Measurements from ENCODE around the gene ZC3H12C. TPM values are rescaled to one million over a fixed set of nuclear protein-coding genes. Genes with fewer than 3 reads are reported as not detected.
A peak's percentile ranks its signal among the peaks of the same experiment; 100 is the strongest.

Gene ZC3H12C
- total and polyA plus RNA-seq, 2 of the 4 experiments (the other 2 are of a cell fraction), result 4.2 to 15.8 TPM

- H3K79me1 ChIP-seq (ENCODE audit: low read depth in 1 of 2, low read length in 2 of 2), result no peaks in the 10 kb centered on the region
- H3K4ac ChIP-seq (ENCODE audit: low read depth, low read length), result no peak overlapping the region
- H4K91ac ChIP-seq (ENCODE audit: insufficient read depth, low read depth, low read length), result no peak overlapping the region
- no peaks in the 10 kb centered on the region for H3K27me3 ChIP-seq (ENCODE audit: control insufficient read depth, insufficient read depth, low read length)
- H3K9me3 ChIP-seq (ENCODE audit: control insufficient read depth, insufficient read depth, low read length), result no peaks in the 10 kb centered on the region
- H3K9me1 ChIP-seq (ENCODE audit: insufficient read depth, low read length), result peaks cover 4% of the 10 kb centered on the region; the same call in 1 of the 2 replicates
- H3K36me3 ChIP-seq (ENCODE audit: control insufficient read depth, insufficient read depth, low read length), result no peaks in the 10 kb centered on the region
- no peak overlapping the region for H2BK120ac ChIP-seq (ENCODE audit: low read depth, low read length)
- no peak overlapping the region for H4K5ac ChIP-seq (ENCODE audit: low read depth, low read length)
- BruUV-seq (replicated peaks), result no TSS peak
- no peak overlapping the region for H3K23ac ChIP-seq (ENCODE audit: low read depth, low read length)
- TF ChIP-seq MAFK (IDR thresholded peaks at IDR 0.05; ENCODE audit: low read depth, low read length) (no peak), RAD21 (IDR thresholded peaks at IDR 0.05; ENCODE audit: low read length) (no peak), FOS (IDR thresholded peaks at IDR 0.05; ENCODE audit: low read depth, low read length) (no peak), SMC3 (IDR thresholded peaks at IDR 0.05; ENCODE audit: low read depth, low read length) (no peak), MXI1 (IDR thresholded peaks at IDR 0.05; ENCODE audit: borderline replicate concordance, low read depth, low read length) (no peak), RCOR1 (IDR thresholded peaks at IDR 0.05; ENCODE audit: insufficient replicate concordance, low read length) (no peak), CHD1 (IDR thresholded peaks at IDR 0.05; ENCODE audit: low read depth, low read length) (no peak), CEBPB (IDR thresholded peaks at IDR 0.05; ENCODE audit: low read depth, low read length) (no peak), USF2 (IDR thresholded peaks at IDR 0.05; ENCODE audit: low read depth, low read length) (no peak), MAZ (IDR thresholded peaks at IDR 0.05; ENCODE audit: borderline replicate concordance, low read depth, low read length) (no peak), BHLHE40 (IDR thresholded peaks at IDR 0.05; ENCODE audit: low read depth, low read length) (no peak), RFX5 (IDR thresholded peaks at IDR 0.05; ENCODE audit: low read depth, low read length) (no peak), POLR2A (IDR thresholded peaks at IDR 0.05; ENCODE audit: low read depth, low read length) (no peak), NFE2L2 (IDR thresholded peaks at IDR 0.05; ENCODE audit: low read depth, low read length) (no peak)
- TF ChIP-seq, protein P1, sequence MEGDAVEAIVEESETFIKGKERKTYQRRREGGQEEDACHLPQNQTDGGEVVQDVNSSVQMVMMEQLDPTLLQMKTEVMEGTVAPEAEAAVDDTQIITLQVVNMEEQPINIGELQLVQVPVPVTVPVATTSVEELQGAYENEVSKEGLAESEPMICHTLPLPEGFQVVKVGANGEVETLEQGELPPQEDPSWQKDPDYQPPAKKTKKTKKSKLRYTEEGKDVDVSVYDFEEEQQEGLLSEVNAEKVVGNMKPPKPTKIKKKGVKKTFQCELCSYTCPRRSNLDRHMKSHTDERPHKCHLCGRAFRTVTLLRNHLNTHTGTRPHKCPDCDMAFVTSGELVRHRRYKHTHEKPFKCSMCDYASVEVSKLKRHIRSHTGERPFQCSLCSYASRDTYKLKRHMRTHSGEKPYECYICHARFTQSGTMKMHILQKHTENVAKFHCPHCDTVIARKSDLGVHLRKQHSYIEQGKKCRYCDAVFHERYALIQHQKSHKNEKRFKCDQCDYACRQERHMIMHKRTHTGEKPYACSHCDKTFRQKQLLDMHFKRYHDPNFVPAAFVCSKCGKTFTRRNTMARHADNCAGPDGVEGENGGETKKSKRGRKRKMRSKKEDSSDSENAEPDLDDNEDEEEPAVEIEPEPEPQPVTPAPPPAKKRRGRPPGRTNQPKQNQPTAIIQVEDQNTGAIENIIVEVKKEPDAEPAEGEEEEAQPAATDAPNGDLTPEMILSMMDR (conservative IDR thresholded peaks at IDR 0.05; ENCODE audit: low read depth, low read length), result no peak
- TF ChIP-seq, protein P2, sequence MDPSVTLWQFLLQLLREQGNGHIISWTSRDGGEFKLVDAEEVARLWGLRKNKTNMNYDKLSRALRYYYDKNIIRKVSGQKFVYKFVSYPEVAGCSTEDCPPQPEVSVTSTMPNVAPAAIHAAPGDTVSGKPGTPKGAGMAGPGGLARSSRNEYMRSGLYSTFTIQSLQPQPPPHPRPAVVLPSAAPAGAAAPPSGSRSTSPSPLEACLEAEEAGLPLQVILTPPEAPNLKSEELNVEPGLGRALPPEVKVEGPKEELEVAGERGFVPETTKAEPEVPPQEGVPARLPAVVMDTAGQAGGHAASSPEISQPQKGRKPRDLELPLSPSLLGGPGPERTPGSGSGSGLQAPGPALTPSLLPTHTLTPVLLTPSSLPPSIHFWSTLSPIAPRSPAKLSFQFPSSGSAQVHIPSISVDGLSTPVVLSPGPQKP (IDR thresholded peaks at IDR 0.05; ENCODE audit: borderline replicate concordance, low read depth, low read length), result no peak
- no peak overlapping the region for H2BK20ac ChIP-seq (ENCODE audit: low read depth, low read length)
- H3K14ac ChIP-seq (replicated peaks; ENCODE audit: low read depth, low read length), result peak overlapping the region; percentile 53; the same call in 1 of the 2 replicates
- WGBS, 2 experiments (ENCODE audit: extremely low coverage in 2 of 2, insufficient read length in 1 of 2), result 86% methylated on average over 2 of the region's 7 CpGs; no CpG with 5 or more reads in 1 of the 2 experiments
- H3K4me3 ChIP-seq (ENCODE audit: insufficient read depth, low read depth, low read length), result no peak overlapping the region
- H2BK5ac ChIP-seq (ENCODE audit: low read depth, low read length, poor library complexity, severe bottlenecking), result no peak overlapping the region
- no peak overlapping the region for H3K4me2 ChIP-seq (ENCODE audit: low read depth, low read length)
- ATAC-seq (ENCODE audit: low read depth), result no peak
- ChIA-PET POLR2A (ENCODE audit: unreplicated experiment) (no interaction called here), CTCF (no interaction called here)
- peak overlapping the region; percentile 54; the same call in 1 of the 2 replicates for H2AK5ac ChIP-seq (ENCODE audit: low read depth, low read length)
- no peak overlapping the region for H2BK15ac ChIP-seq (ENCODE audit: low read depth, low read length)
- peak overlapping the region; percentile 40 for H2AFZ ChIP-seq (replicated peaks; ENCODE audit: low read length, poor library complexity)
- H3K27ac ChIP-seq (ENCODE audit: insufficient read depth, low read length), result no peak overlapping the region
- peak overlapping the region; percentile 9 for H2AK9ac ChIP-seq (replicated peaks; ENCODE audit: low read depth, low read length, poor library complexity)
- no peak for DNase-seq
- dilution Hi-C loops (cut with HindIII; ENCODE audit: low sequenced_read_pairs, unreplicated experiment), result no loop called here
- peaks cover 5% of the 10 kb centered on the region for H3K4me1 ChIP-seq (ENCODE audit: control insufficient read depth, insufficient read depth, low read length)
- in situ Hi-C loops (cut with MboI; ENCODE audit: low sequenced_read_pairs), result loop anchor here (25.0 kb wide), 1 partner anchor 222 kb away; no protein-coding TSS in a partner anchor
- no peak overlapping the region for H3K56ac ChIP-seq (ENCODE audit: extremely low read depth, insufficient read depth, low read length)
- no peak overlapping the region for H3K18ac ChIP-seq (ENCODE audit: low read depth, low read length)
- H3K9ac ChIP-seq (ENCODE audit: low read depth, low read length), result no peak overlapping the region
- intact Hi-C loops (cut with micrococcal nuclease), result no loop called here
- no peak overlapping the region for H4K8ac ChIP-seq (ENCODE audit: low read depth in 2 of 2, low read length in 2 of 2)
- no peaks in the 10 kb centered on the region for H4K20me1 ChIP-seq (ENCODE audit: insufficient read depth, low read length)
These were observed 91.3 kb downstream of the ZC3H12C start for GRCh38 chr11:110184456-110184855.

Measured in IMR-90 (cell line).